ENCODE results near the gene PCBP4. TPM values are rescaled to one million over a fixed set of nuclear protein-coding genes. Genes with fewer than 3 reads are reported as not detected.
A peak's percentile ranks its signal among the peaks of the same experiment; 100 is the strongest.

The PCBP4 gene
- total and polyA plus RNA-seq, 8 donors: 29.7 to 58.0 (median 45.6) TPM

GRCh38 chr3:51986010-51986947 is 19.0 kb upstream of the PCBP4 start:
- no peak for DNase-seq
- Histone ChIP-seq H3K27ac (no peak overlapping the region), H3K27me3 (no peaks in the 10 kb centered on the region), H3K4me3 (no peak overlapping the region), H3K9me3 (no peaks in the 10 kb centered on the region), H3K36me3 (peaks cover 0 to 8% of the 10 kb centered on the region in 2 donors), H3K4me1 (peaks cover 16 to 31% of the 10 kb centered on the region in 2 donors)
- intact Hi-C loops (cut with DNase I): no loop called here
- no peak for TF ChIP-seq CTCF (IDR thresholded peaks at IDR 0.05)
- no peak for ATAC-seq

GRCh38 chr3:51985063-51985462 is 17.8 kb upstream of the PCBP4 start:
- H3K27ac ChIP-seq: no peak overlapping the region
- H3K9me3 ChIP-seq: no peaks in the 10 kb centered on the region
- H3K4me1 ChIP-seq: peaks cover 16 to 28% of the 10 kb centered on the region in 2 donors
- intact Hi-C loops (cut with DNase I): no loop called here
- ATAC-seq (no peak), DNase-seq (no peak)
- H3K36me3 ChIP-seq: no peaks in the 10 kb centered on the region
- H3K4me3 ChIP-seq: no peak overlapping the region
- no peaks in the 10 kb centered on the region for H3K27me3 ChIP-seq
- no peak for TF ChIP-seq CTCF (IDR thresholded peaks at IDR 0.05)

- Histone ChIP-seq H3K4me1 (peaks cover 16 to 28% of the 10 kb centered on the region in 2 donors), H3K36me3 (no peaks in the 10 kb centered on the region), H3K27ac (peak overlapping the region; percentile 92 to 96), H3K4me3 (peak overlapping the region in 1 of 2 donors; percentile 65), H3K27me3 (no peaks in the 10 kb centered on the region), H3K9me3 (no peaks in the 10 kb centered on the region)
- intact Hi-C loops (cut with DNase I): no loop called here
- no peak for ATAC-seq
- no peak for TF ChIP-seq CTCF (IDR thresholded peaks at IDR 0.05)
- no peak for DNase-seq
Measured at GRCh38 chr3:51984269-51984647, 17.0 kb upstream of the PCBP4 start.

- ATAC-seq (no peak), DNase-seq (no peak)
- Histone ChIP-seq H3K27me3 (no peaks in the 10 kb centered on the region), H3K4me3 (peak overlapping the region; percentile 48 to 65), H3K27ac (peak overlapping the region; percentile 92 to 96), H3K9me3 (no peaks in the 10 kb centered on the region), H3K4me1 (peaks cover 16 to 28% of the 10 kb centered on the region in 2 donors), H3K36me3 (no peaks in the 10 kb centered on the region)
- intact Hi-C loops (cut with DNase I): no loop called here
- no peak for TF ChIP-seq CTCF (IDR thresholded peaks at IDR 0.05)
Measured at GRCh38 chr3:51983578-51984268, 16.5 kb upstream of the PCBP4 start.

All from left lung (tissue), 10 donors.